Iris pigment epithelial cell (primary cell): ENCODE data around the gene NFATC1.

ENCODE experiments used
- DNase-seq: peaks from one replicate; pipeline ENCODE4 v3.0.0-alpha.2; 2011; ENCODE audit warnings: low read depth

The NFATC1 gene

DNA sequence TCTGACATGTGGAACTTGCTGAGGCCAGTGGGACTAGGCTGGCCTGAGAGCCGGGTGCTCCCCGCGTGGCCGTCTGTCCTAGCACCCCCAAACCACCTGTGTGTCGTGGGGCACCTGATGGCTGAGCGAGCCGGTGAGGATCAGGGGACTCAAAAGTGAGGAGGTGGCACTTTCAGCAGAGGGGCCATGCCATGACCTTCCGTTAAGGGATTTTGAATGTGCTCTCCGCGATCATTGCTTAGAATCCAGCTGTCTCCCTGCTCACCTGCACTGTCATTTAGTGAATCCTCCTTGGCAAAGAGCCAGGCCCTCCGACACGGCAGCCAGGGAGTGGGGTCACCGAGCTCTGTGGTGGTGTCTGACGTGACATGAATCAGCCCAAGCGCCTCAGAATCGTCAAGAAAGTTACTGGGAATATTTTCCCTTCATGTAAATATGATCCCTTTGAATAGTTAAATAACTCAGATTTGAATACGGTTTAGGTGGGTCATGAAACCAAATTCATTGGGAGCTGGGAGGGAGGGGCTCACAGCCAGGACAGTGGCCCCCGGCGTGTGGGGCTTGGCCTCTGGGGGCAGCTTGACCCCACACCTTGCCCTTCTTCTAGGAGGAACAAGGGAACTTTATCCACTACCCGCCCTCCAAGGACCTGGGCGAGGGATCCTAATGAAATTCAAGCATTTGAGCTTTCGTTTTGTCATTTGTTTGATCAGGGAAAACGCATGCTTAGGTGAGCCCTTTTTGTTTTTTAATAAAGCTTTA lies 9.5 kb downstream of the NFATC1 start:
- DNase-seq = no peak

DNA sequence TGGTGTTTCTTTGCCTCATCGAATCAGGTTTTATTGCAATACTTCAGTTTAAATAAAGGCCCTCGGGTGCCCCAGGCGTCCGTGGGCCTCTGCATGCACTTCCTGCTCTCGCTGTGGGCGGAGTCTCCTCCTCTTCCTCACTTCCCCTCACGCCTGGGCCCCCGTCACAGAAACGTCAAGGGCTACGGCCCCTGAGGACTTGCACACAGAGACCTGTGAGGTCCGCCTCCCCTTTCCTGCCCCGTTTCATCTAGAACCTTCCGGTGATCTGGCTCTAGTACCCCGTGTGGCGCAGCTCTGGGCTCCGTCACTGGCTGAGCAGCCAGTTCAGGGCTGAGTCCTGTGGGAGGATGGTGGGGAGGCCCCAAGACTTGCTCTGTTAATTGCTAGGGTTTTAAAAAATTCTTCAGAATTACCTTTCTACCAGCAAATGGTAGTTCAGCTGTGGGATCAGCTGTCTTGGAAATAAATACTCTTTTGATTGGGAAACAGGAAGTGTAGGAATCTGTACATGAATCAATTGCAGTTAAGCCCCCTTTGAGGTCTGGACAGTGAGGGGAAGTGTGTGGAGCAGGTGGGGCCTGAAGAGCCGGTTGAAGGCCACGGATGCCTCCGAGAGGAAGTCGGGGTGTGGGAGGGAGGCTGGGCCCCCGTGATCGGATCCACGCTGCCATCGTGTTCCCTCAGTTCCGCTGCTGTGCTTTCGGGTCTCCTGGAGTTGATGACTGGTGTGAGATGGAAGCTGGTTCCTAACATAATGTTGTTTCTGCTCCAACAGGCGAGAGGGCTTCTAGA lies 10.2 kb downstream of the NFATC1 start:
- peak; percentile 34 for DNase-seq

DNA sequence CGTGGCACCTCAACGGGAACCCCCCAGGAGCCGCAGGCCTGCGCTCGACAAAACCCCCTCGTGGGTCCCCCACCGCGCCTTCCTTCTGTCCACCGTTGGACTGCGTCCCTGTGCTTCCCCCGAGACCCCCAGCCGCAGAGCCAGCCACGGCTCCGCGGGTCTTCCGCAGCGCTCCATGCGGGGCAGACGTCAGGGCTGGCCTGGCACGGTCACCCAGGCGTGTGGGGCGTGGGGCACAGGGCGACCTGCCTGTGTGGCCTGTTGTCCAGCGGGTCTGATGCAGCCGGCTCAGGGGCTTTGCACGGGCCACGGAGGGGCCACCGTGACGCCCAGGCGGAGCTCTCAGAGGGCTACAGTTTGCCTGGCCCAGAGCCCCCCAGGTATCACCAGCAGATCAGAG lies 11.0 kb downstream of the NFATC1 start:
- DNase-seq = no peak

DNA sequence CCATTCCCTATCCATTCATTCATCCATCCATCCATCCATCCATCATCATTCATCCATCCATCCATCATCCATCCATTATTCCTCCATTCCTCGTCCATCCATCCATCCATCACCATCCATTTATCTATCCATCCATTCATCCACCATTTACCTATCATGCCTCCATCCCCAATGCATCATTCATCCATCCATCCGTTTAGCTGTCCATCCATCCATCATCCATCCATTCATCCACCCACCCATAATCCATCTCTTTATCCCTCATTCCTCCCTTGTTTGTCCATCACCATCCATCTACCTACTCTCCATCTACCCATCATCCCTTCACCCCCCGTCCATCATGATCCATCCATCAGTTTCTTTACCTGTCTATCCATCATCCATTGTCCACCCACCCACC lies 13.6 kb downstream of the NFATC1 start:
- no peak for DNase-seq

DNA sequence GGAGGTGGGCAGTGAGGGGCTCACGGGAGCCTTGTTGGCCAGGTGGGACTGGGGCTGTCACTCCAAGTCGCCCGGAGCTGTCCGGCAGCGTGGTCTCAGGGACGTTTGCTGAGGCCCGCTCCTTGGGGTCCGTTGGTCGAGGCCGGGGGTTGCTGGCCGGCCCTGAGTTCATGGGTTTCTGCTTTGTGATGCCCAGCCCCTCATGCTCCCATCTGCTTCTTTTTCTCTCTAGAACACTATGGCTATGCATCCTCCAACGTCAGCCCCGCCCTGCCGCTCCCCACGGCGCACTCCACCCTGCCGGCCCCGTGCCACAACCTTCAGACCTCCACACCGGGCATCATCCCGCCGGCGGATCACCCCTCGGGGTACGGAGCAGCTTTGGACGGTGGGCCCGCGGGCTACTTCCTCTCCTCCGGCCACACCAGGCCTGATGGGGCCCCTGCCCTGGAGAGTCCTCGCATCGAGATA lies 14.5 kb downstream of the NFATC1 start:
- DNase-seq = no peak

DNA sequence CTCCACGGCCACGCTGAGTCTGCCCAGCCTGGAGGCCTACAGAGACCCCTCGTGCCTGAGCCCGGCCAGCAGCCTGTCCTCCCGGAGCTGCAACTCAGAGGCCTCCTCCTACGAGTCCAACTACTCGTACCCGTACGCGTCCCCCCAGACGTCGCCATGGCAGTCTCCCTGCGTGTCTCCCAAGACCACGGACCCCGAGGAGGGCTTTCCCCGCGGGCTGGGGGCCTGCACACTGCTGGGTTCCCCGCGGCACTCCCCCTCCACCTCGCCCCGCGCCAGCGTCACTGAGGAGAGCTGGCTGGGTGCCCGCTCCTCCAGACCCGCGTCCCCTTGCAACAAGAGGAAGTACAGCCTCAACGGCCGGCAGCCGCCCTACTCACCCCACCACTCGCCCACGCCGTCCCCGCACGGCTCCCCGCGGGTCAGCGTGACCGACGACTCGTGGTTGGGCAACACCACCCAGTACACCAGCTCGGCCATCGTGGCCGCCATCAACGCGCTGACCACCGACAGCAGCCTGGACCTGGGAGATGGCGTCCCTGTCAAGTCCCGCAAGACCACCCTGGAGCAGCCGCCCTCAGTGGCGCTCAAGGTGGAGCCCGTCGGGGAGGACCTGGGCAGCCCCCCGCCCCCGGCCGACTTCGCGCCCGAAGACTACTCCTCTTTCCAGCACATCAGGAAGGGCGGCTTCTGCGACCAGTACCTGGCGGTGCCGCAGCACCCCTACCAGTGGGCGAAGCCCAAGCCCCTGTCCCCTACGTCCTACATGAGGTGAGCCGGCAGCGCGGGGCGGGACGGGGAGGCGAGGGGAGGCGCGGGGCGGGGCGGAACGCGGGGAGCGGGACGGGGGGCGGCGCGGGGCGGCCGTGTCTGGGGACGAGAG lies 15.2 kb downstream of the NFATC1 start:
- no peak for DNase-seq

DNA sequence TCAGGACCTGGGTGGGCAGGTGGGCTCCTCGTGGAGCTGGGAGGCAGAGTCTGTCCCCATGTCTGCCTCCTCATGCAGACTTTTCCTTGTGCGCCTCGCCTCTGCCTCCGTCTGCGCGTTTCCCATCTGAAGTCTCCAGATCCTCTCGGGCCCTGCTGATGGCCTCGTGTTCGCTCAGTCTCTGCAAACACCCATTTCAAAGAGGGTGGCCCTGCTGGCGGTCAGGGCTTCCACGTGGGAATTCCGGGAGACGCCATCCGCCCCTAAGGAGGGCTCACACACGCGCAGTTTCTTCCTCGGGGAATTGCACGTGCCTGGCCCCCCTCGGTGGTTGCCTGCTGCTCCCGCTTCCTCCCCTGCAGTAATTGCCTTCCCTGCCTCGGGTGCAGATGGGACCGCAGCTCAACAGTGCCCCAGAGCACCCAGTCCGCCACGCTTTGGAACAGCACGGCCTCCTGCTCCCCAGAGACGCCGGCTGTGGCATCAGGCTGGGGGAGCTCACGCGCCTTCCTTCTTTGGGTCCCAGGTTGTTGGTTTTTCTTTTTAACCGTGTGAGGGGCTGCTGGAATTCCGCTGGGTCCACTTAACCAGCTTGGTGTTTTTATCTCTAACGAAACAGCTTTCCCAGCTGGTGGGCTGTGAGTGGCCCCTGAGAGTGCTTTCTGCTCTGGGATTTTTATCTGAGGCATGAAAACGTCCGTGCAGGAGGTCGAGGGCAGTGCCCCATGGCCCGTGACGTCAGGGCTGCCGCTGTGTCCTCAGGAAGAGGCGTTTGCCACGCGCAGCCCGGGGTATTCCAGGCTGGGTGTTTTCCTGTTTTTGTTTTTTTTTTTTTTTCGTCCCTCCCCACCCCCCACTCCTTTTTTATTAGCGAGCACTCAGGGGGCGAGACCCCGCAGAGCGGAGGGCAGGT lies 16.1 kb downstream of the NFATC1 start:
- no peak for DNase-seq

DNA sequence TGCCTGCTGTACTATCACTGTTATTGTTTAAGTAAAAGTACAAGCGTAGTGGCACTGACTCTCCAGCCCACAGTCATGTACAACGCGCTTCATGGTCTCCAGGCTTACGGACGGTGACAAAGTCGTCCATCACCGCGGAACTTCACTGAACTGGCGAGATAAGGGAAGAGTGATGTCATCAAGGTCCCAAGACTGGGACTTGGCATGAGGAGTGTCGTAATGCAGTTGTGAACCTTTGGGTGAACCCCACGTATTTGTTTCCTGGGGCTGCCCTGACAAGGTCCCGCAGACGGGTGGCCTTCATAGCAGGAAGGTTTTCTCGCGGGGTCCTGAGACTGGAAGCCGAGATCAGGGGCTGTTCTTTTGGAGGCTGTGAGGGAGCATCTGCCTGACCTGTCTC lies 17.3 kb downstream of the NFATC1 start:
- no peak for DNase-seq

DNA sequence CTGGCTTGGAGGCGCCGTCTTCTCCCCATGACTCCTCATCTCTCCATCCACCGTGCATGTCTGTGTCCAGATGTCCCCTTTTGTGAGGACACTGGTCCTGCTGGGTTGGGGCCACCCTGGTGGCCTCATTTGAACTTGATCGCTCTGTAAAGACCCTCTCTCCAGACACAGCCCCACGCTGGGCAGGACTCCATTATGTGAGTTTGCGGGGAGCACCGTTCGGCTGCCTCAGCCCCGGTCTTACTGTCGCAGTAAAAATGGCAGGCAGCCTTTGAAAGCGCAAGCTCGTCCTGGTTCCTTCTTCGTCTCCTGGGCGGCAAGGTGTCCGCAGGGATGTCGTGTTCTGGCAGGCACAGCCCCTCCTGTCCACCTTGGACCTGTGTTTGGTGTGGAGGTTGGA lies 17.7 kb downstream of the NFATC1 start:
- DNase-seq = no peak

DNA sequence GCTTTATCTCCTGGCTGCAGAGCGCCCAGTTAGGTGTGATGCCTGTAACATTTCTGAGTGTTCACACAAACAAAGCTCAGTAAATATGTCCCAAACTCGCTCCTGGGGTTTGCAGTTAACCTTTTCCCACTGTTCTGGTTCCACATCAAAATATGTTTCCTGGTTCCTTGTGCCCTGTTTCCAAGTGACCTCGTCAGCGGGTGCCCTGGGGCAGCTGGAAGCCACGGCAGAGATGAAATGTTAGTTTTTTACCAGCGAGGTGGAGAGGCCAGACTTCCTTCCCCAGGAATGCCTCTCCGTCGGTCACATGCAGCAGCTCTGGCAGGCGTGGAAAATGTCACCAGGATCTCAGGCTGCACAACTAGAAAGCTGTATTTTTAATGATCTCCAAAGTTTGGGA lies 18.2 kb downstream of the NFATC1 start:
- no peak for DNase-seq

DNA sequence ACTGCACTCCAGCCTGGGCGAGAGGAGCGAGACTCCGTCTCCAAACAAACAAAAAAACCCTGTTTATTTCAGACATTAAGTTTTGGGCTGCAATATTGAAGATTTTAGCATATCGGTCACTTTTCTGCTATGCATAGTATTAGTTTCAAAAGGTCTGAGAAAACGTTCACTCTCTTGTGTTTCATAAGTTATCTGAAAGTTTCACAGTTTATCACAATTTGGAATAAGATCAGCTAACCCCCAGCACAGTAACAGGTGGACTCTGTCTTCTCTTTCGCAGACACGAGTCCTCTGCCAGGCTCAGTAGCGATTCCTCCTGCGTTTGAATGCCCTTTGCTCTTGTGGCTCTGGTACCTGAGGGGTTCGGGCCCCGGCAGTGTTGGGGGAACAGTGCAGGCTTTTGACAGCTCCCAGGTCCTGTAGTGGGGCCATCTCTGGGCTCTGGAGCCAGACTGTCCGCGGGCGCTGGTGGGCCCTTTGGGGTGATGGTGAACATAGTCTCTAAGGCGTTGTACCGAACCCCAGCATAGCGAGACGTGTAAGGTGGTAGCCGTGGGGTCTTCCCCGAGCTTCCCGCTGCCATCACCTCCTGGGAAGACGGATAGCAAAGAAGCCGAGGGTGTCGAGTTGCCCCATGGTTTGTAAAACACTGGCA lies 20.4 kb downstream of the NFATC1 start:
- DNase-seq = no peak

DNA sequence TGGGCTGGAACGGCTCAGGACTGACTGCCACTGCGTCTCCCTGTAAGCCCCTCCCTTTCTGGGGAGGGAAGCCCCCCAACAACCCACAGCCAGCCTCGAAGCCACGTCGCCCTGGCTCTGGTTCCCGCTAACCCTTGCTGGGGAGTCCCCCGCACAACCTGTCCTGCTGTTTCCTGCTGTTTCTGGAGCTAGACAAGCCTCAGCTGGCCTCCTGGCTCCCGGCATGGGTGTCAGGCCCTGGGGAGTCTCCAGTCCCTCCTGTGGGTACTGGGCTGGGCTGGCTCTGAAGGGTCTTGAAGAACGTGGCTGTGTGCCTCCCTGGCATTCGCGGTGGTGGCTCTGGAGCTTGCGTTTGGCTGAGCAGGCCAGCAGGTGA lies 20.9 kb downstream of the NFATC1 start:
- DNase-seq = no peak

DNA sequence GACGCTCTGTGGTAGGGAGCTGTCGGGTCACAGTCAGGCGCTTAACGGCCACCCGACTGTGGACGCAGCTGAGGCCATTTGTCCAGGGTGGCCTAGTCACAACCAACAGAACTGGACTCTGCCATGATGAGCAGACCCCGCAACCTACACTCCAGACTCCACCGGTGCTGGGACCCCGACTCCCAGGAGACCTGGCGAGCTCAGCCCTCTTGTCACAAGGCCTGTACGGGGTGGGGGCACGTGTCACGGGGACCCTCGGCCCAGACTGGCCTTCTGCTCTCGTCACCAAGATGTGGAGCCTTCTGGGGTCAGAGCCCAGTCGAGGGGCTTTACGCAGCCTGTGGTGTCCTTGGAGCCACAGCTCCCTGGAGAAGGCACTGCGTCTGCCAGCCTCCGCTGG lies 22.5 kb downstream of the NFATC1 start:
- DNase-seq = no peak

DNA sequence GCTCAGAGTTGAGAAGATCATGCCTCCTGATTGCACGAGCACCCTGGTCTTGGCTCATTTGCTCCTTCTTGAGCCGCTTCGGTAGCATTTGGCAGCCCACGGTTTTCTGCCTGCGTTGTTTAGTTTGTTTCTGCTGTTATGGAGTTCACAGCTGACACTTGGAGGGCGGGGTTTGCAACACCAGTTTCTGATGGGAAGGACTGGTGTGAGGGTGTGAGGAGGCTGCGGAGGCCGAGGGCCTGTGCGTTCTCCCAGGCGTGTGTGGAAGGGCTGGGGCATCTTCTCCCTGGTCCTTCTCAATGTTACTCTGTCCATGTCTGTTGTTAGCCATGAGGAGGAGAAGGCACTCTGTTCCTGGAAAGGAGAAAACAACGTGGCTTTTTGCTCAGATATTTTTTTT lies 22.9 kb downstream of the NFATC1 start:
- no peak for DNase-seq

DNA sequence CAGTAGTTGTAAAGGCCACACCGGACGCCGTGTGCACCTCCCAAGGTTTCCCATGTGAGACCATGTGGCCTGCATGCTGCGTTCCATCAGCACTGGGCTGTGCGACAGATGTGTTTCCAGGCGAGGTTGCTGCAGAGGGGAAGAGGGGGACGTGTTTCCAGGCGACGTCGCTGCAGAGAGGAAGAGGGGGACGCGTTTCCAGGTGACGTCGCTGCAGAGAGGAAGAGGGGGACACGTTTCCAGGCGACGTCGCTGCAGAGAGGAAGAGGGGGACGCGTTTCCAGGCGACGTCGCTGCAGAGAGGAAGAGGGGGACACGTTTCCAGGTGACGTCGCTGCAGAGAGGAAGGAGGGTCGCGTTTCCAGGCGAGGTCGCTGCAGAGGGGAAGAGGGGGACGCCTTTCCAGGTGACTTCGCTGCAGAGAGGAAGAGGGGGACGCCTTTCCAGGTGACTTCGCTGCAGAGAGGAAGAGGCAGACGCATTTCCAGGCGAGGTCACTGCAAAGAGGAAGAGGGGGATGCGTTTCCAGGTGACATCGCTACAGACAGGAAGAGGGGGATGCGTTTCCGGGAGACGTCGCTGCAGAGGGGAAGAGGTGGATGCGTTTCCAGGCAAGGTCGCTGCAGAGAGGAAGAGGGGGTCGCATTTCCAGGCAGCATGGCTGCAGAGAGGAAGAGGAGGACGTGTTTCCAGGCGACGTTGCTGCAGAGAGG lies 24.5 kb downstream of the NFATC1 start:
- DNase-seq = no peak

DNA sequence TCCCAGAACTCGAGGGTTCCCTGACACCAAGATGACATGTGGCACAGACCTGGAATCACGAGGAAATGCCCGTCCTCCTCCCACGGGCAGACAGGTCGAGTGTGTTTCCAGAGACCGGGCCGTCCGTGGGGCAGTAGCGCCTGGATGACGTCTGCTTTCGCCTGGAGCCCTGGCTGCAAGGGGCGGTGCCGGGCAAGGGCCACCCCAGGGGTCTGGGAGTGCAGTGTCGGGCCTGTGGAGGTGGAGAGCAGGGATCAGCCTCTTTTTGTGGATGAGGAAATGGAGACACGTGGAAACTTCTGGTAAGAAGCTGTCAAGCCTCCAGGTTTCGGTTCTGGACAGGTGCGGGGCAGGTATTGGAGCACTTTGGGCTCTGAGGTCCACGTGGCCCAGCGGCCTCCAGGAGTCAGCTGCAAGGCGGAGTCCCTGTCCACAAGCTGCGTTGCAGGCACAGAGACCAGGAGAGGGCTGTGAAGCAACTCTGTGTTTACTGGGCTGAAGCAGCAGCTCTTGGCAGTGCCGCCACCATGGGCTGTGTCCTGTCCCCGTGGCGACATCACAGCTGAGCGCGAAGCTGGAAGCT lies 25.6 kb downstream of the NFATC1 start:
- DNase-seq = no peak

DNA sequence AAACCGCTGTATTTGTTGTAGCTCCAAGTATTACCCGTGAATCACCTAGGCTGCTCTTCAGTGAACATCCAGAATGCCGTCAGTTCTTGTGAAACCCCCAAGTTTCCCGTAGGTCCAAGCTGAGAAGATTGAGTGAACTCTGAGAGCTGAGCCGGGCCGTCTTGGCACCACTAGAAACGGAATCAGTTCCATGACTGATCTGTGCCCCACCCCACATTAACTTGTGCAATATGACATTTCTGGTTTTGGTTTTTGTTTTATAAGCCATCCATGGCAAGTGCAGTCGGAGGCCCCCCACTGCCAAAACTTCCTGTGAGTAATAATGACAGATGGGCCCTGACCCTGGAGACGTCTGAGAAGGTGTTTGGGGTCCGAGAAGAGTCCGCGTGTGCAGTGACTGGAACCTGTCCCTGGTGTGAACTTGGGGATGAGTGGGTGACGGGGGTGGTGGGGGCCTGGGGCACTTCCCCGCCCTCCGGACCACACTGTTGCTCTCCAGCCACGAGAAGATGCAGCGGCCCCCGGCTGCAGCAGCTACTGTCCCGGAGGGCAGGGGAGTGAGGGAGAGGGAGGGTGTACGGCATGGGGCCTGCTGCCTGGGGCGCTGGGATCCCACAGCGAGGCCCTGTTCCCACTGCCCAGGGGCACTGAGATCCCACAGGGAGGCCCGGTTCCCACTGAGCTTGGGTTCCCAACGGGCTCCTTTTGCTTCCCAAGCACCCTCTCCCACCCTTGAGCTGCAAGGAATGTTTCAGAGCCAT lies 26.5 kb downstream of the NFATC1 start:
- DNase-seq = peak; percentile 87

DNA sequence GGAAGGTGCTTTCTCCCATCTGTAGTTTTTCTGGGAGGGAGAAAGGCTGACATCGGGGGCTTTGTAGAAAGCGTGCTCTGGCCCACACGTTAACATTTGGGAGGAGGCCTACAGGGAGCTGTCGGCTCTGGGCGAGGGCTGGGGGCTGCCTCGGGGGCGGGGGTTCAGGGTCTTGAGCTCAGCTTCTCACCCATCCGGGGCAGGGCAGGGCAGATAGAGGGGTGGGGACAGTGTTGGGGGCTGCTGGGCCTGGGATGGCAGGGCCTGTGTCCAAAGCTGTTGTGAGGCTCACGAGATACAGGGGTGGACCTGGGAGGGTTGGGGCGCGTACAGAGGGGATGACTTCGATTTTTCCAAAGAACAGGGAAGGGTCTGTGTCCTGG lies 27.0 kb downstream of the NFATC1 start:
- DNase-seq = no peak
